Transverse colon (tissue), 4 donors: ENCODE data around the gene TESK2. TPM values are rescaled to one million over a fixed set of nuclear protein-coding genes. Genes with fewer than 3 reads are reported as not detected.

Experiments used
- DNase-seq: peaks from one replicate; pipeline ENCODE4 v3.0.0-alpha.2; 2019
- H3K27ac ChIP-seq, 4 donors: fragments of 200-600 bp; sonication (generic); 2 replicates each; pipeline ENCODE4 v1.5.1; 2016 to 2018; ENCODE audit warnings: inconsistent platforms in 4 of 4
- H3K27me3 ChIP-seq: fragments of 200-600 bp; sonication (generic); 2 replicates; pipeline ENCODE4 v1.5.1; 2017; ENCODE audit warnings: inconsistent platforms
- H3K36me3 ChIP-seq, 4 donors: fragments of 200-600 bp; sonication (generic); 2 replicates each; pipeline ENCODE4 v1.5.1; 2017 to 2019; ENCODE audit warnings: inconsistent platforms in 4 of 4
- H3K4me1 ChIP-seq, 4 donors: fragments of 200-600 bp; sonication (generic); 2 replicates each; pipeline ENCODE4 v1.5.1; 2017 to 2020; ENCODE audit warnings: inconsistent platforms in 4 of 4
- H3K4me3 ChIP-seq, 4 donors: fragments of 200-600 bp; sonication (generic); 1 replicate in 1 of 4; 2 replicates in 3 of 4; pipeline versions ENCODE4 v1.5.1 to v1.6.1; 2017 to 2019; ENCODE audit warnings: inconsistent platforms in 4 of 4
- H3K9me3 ChIP-seq, 2 donors: fragments of 200-600 bp; sonication (generic); 2 replicates each; pipeline ENCODE4 v1.5.1; 2017 to 2019; ENCODE audit warnings: inconsistent platforms in 2 of 2
- EP300 ChIP-seq: sonication (generic); formaldehyde crosslinking; IDR thresholded peaks from one replicate; pipeline ENCODE4 v1.6.1; 2017; ENCODE audit warnings: antibody characterized with exemption, low read depth
- POLR2A ChIP-seq: fragments of 450-650 bp; IDR thresholded peaks from one replicate; pipeline ENCODE4 v1.6.1; 2016; ENCODE audit warnings: antibody characterized with exemption, mild to moderate bottlenecking, moderate library complexity
- POLR2AphosphoS5 ChIP-seq, 3 donors: sonication (generic); formaldehyde crosslinking; IDR thresholded peaks; one replicate each; pipeline ENCODE4 v1.6.1; 2016; ENCODE audit warnings: antibody characterized with exemption in 3 of 3
- WGBS, 2 donors: methylation state at CpG; one replicate each; pipeline ENCODE4 v1.1.5; 2018; ENCODE audit warnings: low coverage in 1 of 2; 5-methylcytosine and 5-hydroxymethylcytosine counted together
- in situ Hi-C, 4 donors: fragments of 200-750 bp; cut with MboI; loops; one replicate each; pipeline versions ENCODE4 v1.15.0 to v1.15.1; 2017; ENCODE audit warnings: low sequenced_read_pairs in 3 of 4, low pct_ligation_motif_present in 1 of 4, low pct_unique_long_range_greater_than_20kb in 1 of 4
- intact Hi-C: fragments of 100-400 bp; cut with DNase I; formaldehyde crosslinking; loops from one replicate; pipeline ENCODE4 v1.15.1; 2023; ENCODE audit warnings: low total_unique reads
- total RNA-seq, 4 donors: library from RNA; depleted of rRNA; stranded (reverse); fragments of >200 nt; gene quantifications; one replicate each; pipeline ENCODE4 v1.1.0, GENCODE V29; 2016
- TF ChIP-seq, protein P1 (sequence below), 5 experiments: fragments of 200-600 bp in 3 of 5; fragments of 450-650 bp in 2 of 5; sonication (generic) in 3 of 5; IDR thresholded peaks; 1 replicate in 2 of 5; 2 replicates in 3 of 5; pipeline ENCODE4 v1.5.1; 2016 to 2017; ENCODE audit warnings: antibody characterized with exemption in 5 of 5, inconsistent platforms in 3 of 5, mild to moderate bottlenecking in 2 of 5, moderate library complexity in 1 of 5

TESK2 gene
- total RNA-seq, 4 donors from 2014 or later: 5.2 to 32.2 (median 14.5) TPM

DNA sequence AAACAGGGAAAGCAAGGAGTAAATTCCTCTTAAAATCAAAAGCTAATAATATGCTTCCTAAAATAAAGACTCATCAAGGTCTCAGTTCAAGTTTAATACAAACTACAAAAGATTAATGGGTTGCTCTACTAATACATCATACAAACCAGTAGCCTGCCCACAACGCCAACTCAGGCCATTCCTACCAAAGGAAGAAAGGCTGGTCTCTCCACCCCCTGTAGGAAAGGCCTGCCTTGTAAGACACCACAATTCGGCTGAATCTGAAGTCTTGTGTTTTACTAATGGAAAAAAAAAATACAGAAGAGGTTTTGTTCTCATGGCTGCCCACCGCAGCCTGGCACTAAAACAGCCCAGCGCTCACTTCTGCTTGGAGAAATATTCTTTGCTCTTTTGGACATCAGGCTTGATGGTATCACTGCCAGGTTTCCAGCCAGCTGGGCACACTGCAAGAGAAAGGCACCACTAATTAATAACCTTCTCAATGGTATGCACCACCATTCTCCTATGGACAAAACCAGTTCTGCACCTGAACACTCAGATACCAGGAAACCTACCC lies 20.1 kb upstream of the TESK2 start:
- Histone ChIP-seq H3K27me3 (no peaks in the 10 kb centered on the region), H3K4me1 (peaks cover 3 to 13% (median 9%) of the 10 kb centered on the region in 4 donors), H3K9me3 (no peaks in the 10 kb centered on the region), H3K36me3 (peaks cover 0 to 59% (median 28%) of the 10 kb centered on the region in 4 donors), H3K4me3 (no peak overlapping the region), H3K27ac (no peak overlapping the region)
- in situ Hi-C loops (loop anchor here in 2 of 4 donors (5.0 to 10.0 kb wide), 2 partner anchors 54 to 56 kb away; no protein-coding TSS in a partner anchor), intact Hi-C loops (loop anchor here (2.0 kb wide), 1 partner anchor 50 kb away; no protein-coding TSS in a partner anchor)
- WGBS, 2 donors: 93 to 94% methylated on average over 4 of the region's 4 CpGs
- no peak for TF ChIP-seq POLR2A
- TF ChIP-seq POLR2AphosphoS5 (IDR thresholded peaks at IDR 0.05): no peak
- TF ChIP-seq, protein P1, sequence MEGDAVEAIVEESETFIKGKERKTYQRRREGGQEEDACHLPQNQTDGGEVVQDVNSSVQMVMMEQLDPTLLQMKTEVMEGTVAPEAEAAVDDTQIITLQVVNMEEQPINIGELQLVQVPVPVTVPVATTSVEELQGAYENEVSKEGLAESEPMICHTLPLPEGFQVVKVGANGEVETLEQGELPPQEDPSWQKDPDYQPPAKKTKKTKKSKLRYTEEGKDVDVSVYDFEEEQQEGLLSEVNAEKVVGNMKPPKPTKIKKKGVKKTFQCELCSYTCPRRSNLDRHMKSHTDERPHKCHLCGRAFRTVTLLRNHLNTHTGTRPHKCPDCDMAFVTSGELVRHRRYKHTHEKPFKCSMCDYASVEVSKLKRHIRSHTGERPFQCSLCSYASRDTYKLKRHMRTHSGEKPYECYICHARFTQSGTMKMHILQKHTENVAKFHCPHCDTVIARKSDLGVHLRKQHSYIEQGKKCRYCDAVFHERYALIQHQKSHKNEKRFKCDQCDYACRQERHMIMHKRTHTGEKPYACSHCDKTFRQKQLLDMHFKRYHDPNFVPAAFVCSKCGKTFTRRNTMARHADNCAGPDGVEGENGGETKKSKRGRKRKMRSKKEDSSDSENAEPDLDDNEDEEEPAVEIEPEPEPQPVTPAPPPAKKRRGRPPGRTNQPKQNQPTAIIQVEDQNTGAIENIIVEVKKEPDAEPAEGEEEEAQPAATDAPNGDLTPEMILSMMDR (IDR thresholded peaks at IDR 0.05): no peak
- TF ChIP-seq EP300: no peak
- no peak for DNase-seq

DNA sequence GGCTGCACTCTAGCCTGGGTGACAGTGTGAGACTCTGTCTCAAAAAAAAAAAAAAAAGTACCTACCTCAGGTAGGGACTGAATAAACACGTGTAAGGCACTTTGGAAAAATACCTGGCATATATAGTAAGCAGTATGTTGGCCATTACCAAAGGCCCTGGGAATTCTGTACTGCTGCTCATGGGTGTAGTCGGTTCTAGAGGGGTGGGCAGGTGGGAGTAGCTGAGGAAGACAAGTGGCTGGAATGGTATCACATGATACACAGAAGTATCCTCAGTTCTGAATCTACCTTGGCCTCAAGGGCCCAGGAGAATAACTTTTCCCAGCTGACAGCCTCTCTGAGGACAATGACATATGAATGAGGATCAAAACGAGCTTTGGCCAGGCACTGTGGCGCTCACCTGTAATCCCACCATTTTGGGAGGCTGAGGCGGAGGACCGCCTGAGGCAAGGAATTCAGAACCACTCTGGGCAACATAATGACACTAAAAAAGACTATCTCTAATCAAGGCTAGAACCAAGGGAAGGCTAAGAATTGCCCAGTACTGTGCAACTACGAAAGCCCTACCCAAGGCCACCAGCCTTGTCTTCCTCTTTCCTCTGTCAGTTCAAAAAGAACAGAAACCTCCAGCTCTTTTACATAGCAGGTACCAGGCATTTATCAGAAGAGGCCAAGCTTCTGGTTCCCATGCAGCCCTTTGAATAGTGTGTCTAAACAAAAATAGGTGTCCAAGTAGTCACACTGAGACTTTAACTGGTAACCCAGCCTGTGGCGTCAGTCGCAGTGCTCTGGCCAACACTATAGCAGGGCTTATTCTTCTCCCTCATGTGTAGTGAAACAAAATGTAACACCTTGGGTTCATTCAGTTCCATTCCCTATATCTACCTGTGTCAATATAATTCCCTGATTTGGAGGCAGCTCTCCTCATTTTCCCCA lies 19.3 kb upstream of the TESK2 start:
- no peak for DNase-seq
- no peak for TF ChIP-seq POLR2A
- no peak for TF ChIP-seq EP300
- TF ChIP-seq, protein P1 (IDR thresholded peaks at IDR 0.05): no peak
- no peak for TF ChIP-seq POLR2AphosphoS5 (IDR thresholded peaks at IDR 0.05)
- no peaks in the 10 kb centered on the region for H3K27me3 ChIP-seq
- H3K9me3 ChIP-seq: no peaks in the 10 kb centered on the region
- 59 to 66% methylated on average over 9 of the region's 9 CpGs for WGBS, 2 donors
- peaks cover 0 to 59% (median 28%) of the 10 kb centered on the region in 4 donors for H3K36me3 ChIP-seq
- intact Hi-C loops: loop anchor here (2.0 kb wide), 1 partner anchor 50 kb away; no protein-coding TSS in a partner anchor
- H3K4me3 ChIP-seq: no peak overlapping the region
- in situ Hi-C loops: loop anchor here in 2 of 4 donors (5.0 to 10.0 kb wide), 2 partner anchors 54 to 57 kb away; no protein-coding TSS in a partner anchor
- no peak overlapping the region for H3K27ac ChIP-seq
- H3K4me1 ChIP-seq: peaks cover 0 to 6% (median 3%) of the 10 kb centered on the region in 4 donors

DNA sequence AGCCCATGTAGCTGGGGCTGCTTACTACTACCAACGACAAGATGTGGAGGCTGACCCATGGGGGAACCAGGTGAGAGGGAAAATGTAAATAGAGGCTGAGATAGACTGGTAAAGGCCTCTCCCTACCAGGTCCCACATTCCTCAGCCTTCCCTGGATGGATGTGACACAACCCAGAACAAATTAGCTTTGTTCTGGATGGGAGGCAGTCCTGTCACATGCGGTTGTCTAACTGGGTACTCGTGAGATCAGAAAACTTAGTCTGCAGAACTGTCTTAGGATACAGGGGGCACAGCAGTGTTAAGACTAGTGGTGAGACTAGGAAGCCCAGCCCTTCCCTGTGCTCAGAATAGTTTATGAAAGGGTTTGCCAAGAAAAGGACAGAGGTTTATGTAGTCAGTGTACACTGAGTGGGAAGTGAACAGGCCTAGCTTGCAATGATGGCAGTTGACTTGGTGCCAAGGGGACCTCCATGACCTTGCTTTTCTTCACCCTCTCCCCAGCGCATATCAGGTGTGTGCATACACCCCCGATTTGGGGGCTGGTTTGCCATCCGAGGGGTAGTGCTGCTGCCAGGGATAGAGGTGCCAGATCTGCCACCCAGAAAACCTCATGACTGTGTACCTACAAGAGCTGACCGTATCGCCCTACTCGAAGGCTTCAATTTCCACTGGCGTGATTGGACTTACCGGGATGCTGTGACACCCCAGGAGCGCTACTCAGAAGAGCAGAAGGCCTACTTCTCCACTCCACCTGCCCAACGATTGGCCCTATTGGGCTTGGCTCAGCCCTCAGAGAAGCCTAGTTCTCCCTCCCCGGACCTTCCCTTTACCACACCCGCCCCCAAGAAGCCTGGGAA lies 17.6 kb upstream of the TESK2 start:
- Histone ChIP-seq H3K4me3 (no peak overlapping the region), H3K27me3 (no peaks in the 10 kb centered on the region), H3K9me3 (no peaks in the 10 kb centered on the region), H3K27ac (no peak overlapping the region), H3K36me3 (peaks cover 0 to 43% (median 22%) of the 10 kb centered on the region in 4 donors), H3K4me1 (no peaks in the 10 kb centered on the region)
- intact Hi-C loops: no loop called here
- TF ChIP-seq, protein P1 (IDR thresholded peaks at IDR 0.05): peak in 1 of 5 experiments; percentile 11
- no peak for TF ChIP-seq POLR2AphosphoS5 (IDR thresholded peaks at IDR 0.05)
- DNase-seq: no peak
- in situ Hi-C loops: loop anchor here in 2 of 4 donors (5.0 to 10.0 kb wide), 2 partner anchors 59 to 66 kb away; no protein-coding TSS in a partner anchor
- WGBS, 2 donors: 74% methylated on average over 15 of the region's 15 CpGs; no CpG with 5 or more reads in 1 of the 2 donors
